Neural progenitor cell (in vitro differentiated cells): ENCODE data around the gene DRAXIN. TPM values are rescaled to one million over a fixed set of nuclear protein-coding genes. Genes with fewer than 3 reads are reported as not detected.

ENCODE experiments used
- DNase-seq: peaks from one replicate; pipeline ENCODE4 v3.0.0-alpha.2; 2016; ENCODE audit warnings: low spot score
- H2AFZ ChIP-seq: fragments of 200-600 bp; sonication (generic); replicated peaks from 2 replicates; pipeline ENCODE4 v1.6.1; 2016; ENCODE audit warnings: antibody characterized with exemption
- H3F3A ChIP-seq: fragments of 200-600 bp; sonication (generic); 2 replicates; pipeline ENCODE4 v1.6.1; 2016; ENCODE audit warnings: antibody characterized with exemption, low read depth
- H3K27ac ChIP-seq: fragments of 200-600 bp; sonication (generic); 2 replicates; pipeline ENCODE4 v1.5.1; 2016; ENCODE audit warnings: mild to moderate bottlenecking
- H3K27me3 ChIP-seq: fragments of 200-600 bp; sonication (generic); 2 replicates; pipeline ENCODE4 v1.6.1; 2016; ENCODE audit warnings: mild to moderate bottlenecking, moderate library complexity
- H3K36me3 ChIP-seq: fragments of 200-600 bp; sonication (generic); 2 replicates; pipeline ENCODE4 v1.5.1; 2016
- H3K4me1 ChIP-seq: fragments of 200-600 bp; sonication (generic); 2 replicates; pipeline ENCODE4 v1.6.1; 2016; ENCODE audit warnings: mixed run types
- H3K4me2 ChIP-seq: fragments of 200-600 bp; sonication (generic); 2 replicates; pipeline ENCODE4 v1.6.1; 2016
- H3K4me3 ChIP-seq: fragments of 200-600 bp; sonication (generic); 2 replicates; pipeline ENCODE4 v1.5.1; 2016
- H3K79me2 ChIP-seq: fragments of 200-600 bp; sonication (generic); 2 replicates; pipeline ENCODE4 v1.6.1; 2016; ENCODE audit warnings: low read depth
- H3K9ac ChIP-seq: fragments of 200-600 bp; sonication (generic); 2 replicates; pipeline ENCODE4 v1.6.1; 2016
- H3K9me3 ChIP-seq: fragments of 200-600 bp; sonication (generic); 2 replicates; pipeline ENCODE4 v1.5.1; 2016; ENCODE audit warnings: low read depth
- H4K20me1 ChIP-seq: fragments of 200-600 bp; sonication (generic); 2 replicates; pipeline ENCODE4 v1.6.1; 2016; ENCODE audit warnings: low read depth
- H3K27ac Mint-ChIP-seq: 3 replicates; pipeline ENCODE4 v1.8.0; 2021; ENCODE audit warnings: mixed read lengths
- H3K27me3 Mint-ChIP-seq: 2 replicates; pipeline ENCODE4 v1.8.0; 2022; ENCODE audit warnings: low read depth, mild to moderate bottlenecking, inconsistent platforms, moderate library complexity, mixed read lengths; ENCODE audit not compliant: insufficient read depth
- H3K36me3 Mint-ChIP-seq: 3 replicates; pipeline ENCODE4 v1.8.0; 2021; ENCODE audit warnings: mixed read lengths
- H3K4me1 Mint-ChIP-seq: 3 replicates; pipeline ENCODE4 v1.8.0; 2021; ENCODE audit warnings: mixed read lengths
- H3K4me3 Mint-ChIP-seq: 3 replicates; pipeline ENCODE4 v1.8.0; 2021; ENCODE audit warnings: mild to moderate bottlenecking, moderate library complexity, mixed read lengths
- H3K9me3 Mint-ChIP-seq: 3 replicates; pipeline ENCODE4 v1.8.0; 2020; ENCODE audit warnings: mixed read lengths
- CTCF ChIP-seq: fragments of 200-600 bp; sonication (generic); IDR thresholded peaks from 2 replicates; pipeline ENCODE4 v1.5.1; 2017; ENCODE audit warnings: antibody characterized with exemption, mild to moderate bottlenecking
- EZH2 ChIP-seq: fragments of 200-600 bp; sonication (generic); IDR thresholded peaks from 2 replicates; pipeline ENCODE4 v1.6.1; 2017; ENCODE audit warnings: antibody characterized with exemption, mild to moderate bottlenecking, moderate library complexity
- EZH2phosphoT487 ChIP-seq: fragments of 200-600 bp; sonication (generic); IDR thresholded peaks from 2 replicates; pipeline ENCODE4 v1.6.1; 2017; ENCODE audit warnings: antibody characterized with exemption
- total RNA-seq: library from RNA; depleted of rRNA; stranded (reverse); fragments of >200 nt; gene quantifications from 2 replicates; pipeline ENCODE4 v1.2.3, GENCODE V29; 2015; ENCODE audit warnings: low replicate concordance

The DRAXIN gene
- total RNA-seq, 1 donor from 2014 or later, result 27.1 TPM

GRCh38 chr1:11721311-11721710 is 29.8 kb downstream of the DRAXIN start:
- Histone ChIP-seq H4K20me1 (peaks cover 20% of the 10 kb centered on the region), H3K79me2 (no peaks in the 10 kb centered on the region), H2AFZ (no peak overlapping the region), H3K9me3 (no peaks in the 10 kb centered on the region), H3K4me2 (no peak overlapping the region), H3K4me3 (no peak overlapping the region), H3K27ac (no peak overlapping the region), H3K4me1 (peaks cover 9% of the 10 kb centered on the region), H3K27me3 (no peaks in the 10 kb centered on the region), H3K9ac (no peak overlapping the region), H3K36me3 (no peaks in the 10 kb centered on the region), H3F3A (peaks cover 23% of the 10 kb centered on the region)
- Mint-ChIP-seq H3K4me3 (no peak overlapping the region), H3K9me3 (no peaks in the 10 kb centered on the region), H3K27ac (no peak overlapping the region), H3K4me1 (peaks cover 17% of the 10 kb centered on the region), H3K27me3 (peaks cover 6% of the 10 kb centered on the region), H3K36me3 (peaks cover 3% of the 10 kb centered on the region)
- TF ChIP-seq EZH2 (no peak), CTCF (no peak), EZH2phosphoT487 (no peak)
- no peak for DNase-seq

- peaks cover 17% of the 10 kb centered on the region for H3K4me1 Mint-ChIP-seq
- H3K4me3 Mint-ChIP-seq, result no peak overlapping the region
- H3K27me3 Mint-ChIP-seq, result peaks cover 8% of the 10 kb centered on the region
- Histone ChIP-seq H3K4me3 (no peak overlapping the region), H3K27ac (no peak overlapping the region), H3K9ac (no peak overlapping the region), H2AFZ (no peak overlapping the region), H3K4me1 (peaks cover 9% of the 10 kb centered on the region), H3K4me2 (no peak overlapping the region), H4K20me1 (peaks cover 20% of the 10 kb centered on the region), H3K79me2 (no peaks in the 10 kb centered on the region), H3K27me3 (no peaks in the 10 kb centered on the region), H3K9me3 (no peaks in the 10 kb centered on the region), H3F3A (peaks cover 23% of the 10 kb centered on the region), H3K36me3 (no peaks in the 10 kb centered on the region)
- no peak for TF ChIP-seq CTCF
- TF ChIP-seq EZH2, result no peak
- no peak for TF ChIP-seq EZH2phosphoT487
- H3K36me3 Mint-ChIP-seq, result no peaks in the 10 kb centered on the region
- no peak for DNase-seq
- no peaks in the 10 kb centered on the region for H3K9me3 Mint-ChIP-seq
- no peak overlapping the region for H3K27ac Mint-ChIP-seq
Measured at GRCh38 chr1:11722538-11722937, 31.0 kb downstream of the DRAXIN start.

- H3K9ac ChIP-seq, result no peak overlapping the region
- Mint-ChIP-seq H3K36me3 (no peaks in the 10 kb centered on the region), H3K27ac (no peak overlapping the region), H3K9me3 (no peaks in the 10 kb centered on the region), H3K4me3 (no peak overlapping the region), H3K4me1 (peaks cover 20% of the 10 kb centered on the region), H3K27me3 (peaks cover 12% of the 10 kb centered on the region)
- H2AFZ ChIP-seq, result no peak overlapping the region
- no peaks in the 10 kb centered on the region for H3K36me3 ChIP-seq
- no peak overlapping the region for H3K27ac ChIP-seq
- TF ChIP-seq CTCF (no peak), EZH2phosphoT487 (no peak)
- H3K4me1 ChIP-seq, result peaks cover 9% of the 10 kb centered on the region
- no peaks in the 10 kb centered on the region for H3K9me3 ChIP-seq
- H3K4me3 ChIP-seq, result no peak overlapping the region
- no peaks in the 10 kb centered on the region for H3K79me2 ChIP-seq
- H3K27me3 ChIP-seq, result no peaks in the 10 kb centered on the region
- peaks cover 8% of the 10 kb centered on the region for H3F3A ChIP-seq
- no peak for DNase-seq
- peaks cover 2% of the 10 kb centered on the region for H4K20me1 ChIP-seq
- no peak overlapping the region for H3K4me2 ChIP-seq
Measured at GRCh38 chr1:11725616-11726015, 34.1 kb downstream of the DRAXIN start.
